ENCODE measurements around the gene ELP6.

The ELP6 gene

GRCh38 chr3:47503033-47503432 is 10.5 kb downstream of the ELP6 start:
- no peak for TF ChIP-seq CTCF (IDR thresholded peaks at IDR 0.05)

GRCh38 chr3:47496892-47497291 is 16.6 kb downstream of the ELP6 start:
- no peak for TF ChIP-seq CTCF (IDR thresholded peaks at IDR 0.05)

GRCh38 chr3:47495886-47496285 is 17.6 kb downstream of the ELP6 start:
- TF ChIP-seq CTCF (IDR thresholded peaks at IDR 0.05): no peak

GRCh38 chr3:47495111-47495510 is 18.4 kb downstream of the ELP6 start:
- TF ChIP-seq CTCF (IDR thresholded peaks at IDR 0.05): no peak

- no peak for TF ChIP-seq CTCF (IDR thresholded peaks at IDR 0.05)
Observed at GRCh38 chr3:47491777-47492176, 21.7 kb downstream of the ELP6 start.

- no peak for TF ChIP-seq CTCF (IDR thresholded peaks at IDR 0.05)
Observed at GRCh38 chr3:47491186-47491585, 22.3 kb downstream of the ELP6 start.

GRCh38 chr3:47487265-47487664 is 26.2 kb downstream of the ELP6 start:
- TF ChIP-seq CTCF (IDR thresholded peaks at IDR 0.05): no peak

- TF ChIP-seq CTCF (IDR thresholded peaks at IDR 0.05): no peak
Observed at GRCh38 chr3:47485812-47486211, 27.7 kb downstream of the ELP6 start.

All from LNCAP (cell line).